Fibroblast of lung (primary cell): ENCODE measurements around the gene CLDN19. TPM values are rescaled to one million over a fixed set of nuclear protein-coding genes. Genes with fewer than 3 reads are reported as not detected.
A peak's percentile ranks its signal among the peaks of the same experiment; 100 is the strongest.

Experiments
- DNase-seq, 2 donors: peaks; one replicate each; pipeline versions ENCODE4 v3.0.0 to v3.0.0-alpha.2; 2010; ENCODE audit warnings: low read depth in 2 of 2
- H2AFZ ChIP-seq: 2 replicates; pipeline ENCODE4 v1.5.1; 2012; ENCODE audit warnings: low read length, control low read depth, inconsistent platforms
- H3K27ac ChIP-seq: 2 replicates; pipeline ENCODE4 v1.5.1; 2011; ENCODE audit warnings: low read length, control low read depth; ENCODE audit not compliant: insufficient read depth
- H3K27me3 ChIP-seq: 2 replicates; pipeline ENCODE4 v1.5.1; 2011; ENCODE audit warnings: mild to moderate bottlenecking, low read length; ENCODE audit not compliant: control insufficient read depth, insufficient read depth
- H3K36me3 ChIP-seq: 2 replicates; pipeline ENCODE4 v1.5.1; 2011; ENCODE audit warnings: low read length; ENCODE audit not compliant: control insufficient read depth, insufficient read depth
- H3K4me1 ChIP-seq: 2 replicates; pipeline ENCODE4 v1.5.1; 2011; ENCODE audit warnings: low read length; ENCODE audit not compliant: control insufficient read depth, insufficient read depth; ENCODE audit errors: extremely low read depth
- H3K4me2 ChIP-seq: 2 replicates; pipeline ENCODE4 v1.5.1; 2011; ENCODE audit warnings: low read length, control low read depth; ENCODE audit not compliant: insufficient read depth; ENCODE audit errors: extremely low read depth
- H3K4me3 ChIP-seq, 4 experiments: fragments of 200-600 bp in 1 of 4; sonication (generic) in 1 of 4; replicated peaks in 1 of 4; 2 replicates each; pipeline ENCODE4 v1.5.1; 2011 to 2016; ENCODE audit warnings: low read length in 4 of 4, low read depth in 3 of 4, mild to moderate bottlenecking in 3 of 4, control low read depth in 2 of 4, inconsistent platforms in 1 of 4, mixed read lengths in 1 of 4; ENCODE audit not compliant: insufficient read depth in 1 of 4; ENCODE audit errors: control extremely low read depth in 1 of 4
- H3K79me2 ChIP-seq: 2 replicates; pipeline ENCODE4 v1.5.1; 2012; ENCODE audit warnings: mild to moderate bottlenecking, low read length, inconsistent platforms; ENCODE audit not compliant: control insufficient read depth, insufficient read depth
- H3K9ac ChIP-seq: 2 replicates; pipeline ENCODE4 v1.5.1; 2011; ENCODE audit warnings: mild to moderate bottlenecking, low read length, control low read depth; ENCODE audit not compliant: insufficient read depth
- H3K9me3 ChIP-seq: 2 replicates; pipeline ENCODE4 v1.5.1; 2012; ENCODE audit warnings: low read depth, low read length; ENCODE audit not compliant: control insufficient read depth, insufficient read depth
- H4K20me1 ChIP-seq: 2 replicates; pipeline ENCODE4 v1.5.1; 2011; ENCODE audit warnings: low read length; ENCODE audit not compliant: control insufficient read depth, insufficient read depth; ENCODE audit errors: extremely low read depth
- EZH2 ChIP-seq: IDR thresholded peaks from 2 replicates; pipeline ENCODE4 v1.5.1; 2012; ENCODE audit warnings: low read length, control low read depth, mild to moderate bottlenecking; ENCODE audit errors: missing control alignments
- polyA plus RNA-seq, 2 donors: library from polyadenylated mRNA; depleted of rRNA in 1 of 2; stranded (reverse) in 1 of 2; unstranded in 1 of 2; fragments of >200 nt; gene quantifications; 2 replicates each; pipeline ENCODE4 v1.2.1, GENCODE V29; 2011 to 2012; ENCODE audit warnings: missing spikeins in 1 of 2
- total RNA-seq: library from RNA; depleted of rRNA; stranded (reverse); fragments of >200 nt; gene quantifications from 2 replicates; pipeline ENCODE4 v1.2.1, GENCODE V29; 2014
- TF ChIP-seq, protein P1 (sequence below), 2 donors: IDR thresholded peaks in 1 of 2; conservative IDR thresholded peaks in 1 of 2; 1 replicate in 1 of 2; 2 replicates in 1 of 2; pipeline ENCODE4 v1.5.1; 2011 to 2012; ENCODE audit warnings: low read length in 2 of 2, control low read depth in 1 of 2, inconsistent platforms in 1 of 2, low read depth in 1 of 2, mild to moderate bottlenecking in 1 of 2

Gene CLDN19
- total and polyA plus RNA-seq, 2 donors (not counting 1 experiment from before 2014, with no cell fraction given): not detected

- Histone ChIP-seq H3K9me3 (no peaks in the 10 kb centered on the region), H3K27ac (peak overlapping the region; percentile 89), H3K4me2 (peak overlapping the region; percentile 95), H3K27me3 (no peaks in the 10 kb centered on the region), H2AFZ (no peak overlapping the region), H3K4me3 (peak overlapping the region; percentile 63 to 98 (median 90)), H3K36me3 (peaks cover 2% of the 10 kb centered on the region), H4K20me1 (peaks cover 4% of the 10 kb centered on the region), H3K4me1 (peaks cover 2% of the 10 kb centered on the region), H3K79me2 (peaks cover 60% of the 10 kb centered on the region), H3K9ac (peak overlapping the region; percentile 81)
- DNase-seq: peak in 1 of 2 donors; percentile 44
- TF ChIP-seq EZH2: no peak
- TF ChIP-seq, protein P1, sequence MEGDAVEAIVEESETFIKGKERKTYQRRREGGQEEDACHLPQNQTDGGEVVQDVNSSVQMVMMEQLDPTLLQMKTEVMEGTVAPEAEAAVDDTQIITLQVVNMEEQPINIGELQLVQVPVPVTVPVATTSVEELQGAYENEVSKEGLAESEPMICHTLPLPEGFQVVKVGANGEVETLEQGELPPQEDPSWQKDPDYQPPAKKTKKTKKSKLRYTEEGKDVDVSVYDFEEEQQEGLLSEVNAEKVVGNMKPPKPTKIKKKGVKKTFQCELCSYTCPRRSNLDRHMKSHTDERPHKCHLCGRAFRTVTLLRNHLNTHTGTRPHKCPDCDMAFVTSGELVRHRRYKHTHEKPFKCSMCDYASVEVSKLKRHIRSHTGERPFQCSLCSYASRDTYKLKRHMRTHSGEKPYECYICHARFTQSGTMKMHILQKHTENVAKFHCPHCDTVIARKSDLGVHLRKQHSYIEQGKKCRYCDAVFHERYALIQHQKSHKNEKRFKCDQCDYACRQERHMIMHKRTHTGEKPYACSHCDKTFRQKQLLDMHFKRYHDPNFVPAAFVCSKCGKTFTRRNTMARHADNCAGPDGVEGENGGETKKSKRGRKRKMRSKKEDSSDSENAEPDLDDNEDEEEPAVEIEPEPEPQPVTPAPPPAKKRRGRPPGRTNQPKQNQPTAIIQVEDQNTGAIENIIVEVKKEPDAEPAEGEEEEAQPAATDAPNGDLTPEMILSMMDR (conservative IDR thresholded peaks at IDR 0.05 in 1 of 2, IDR thresholded peaks at IDR 0.05 in 1 of 2; ENCODE audit: low read depth in 1 of 2, low read length in 2 of 2): no peak
These were observed 25.2 kb upstream of the CLDN19 start for GRCh38 chr1:42765269-42765668.

GRCh38 chr1:42762269-42762668 lies 22.2 kb upstream of the CLDN19 start:
- Histone ChIP-seq H3K79me2 (peaks cover 46% of the 10 kb centered on the region), H3K4me3 (no peak overlapping the region), H3K27ac (no peak overlapping the region), H2AFZ (no peak overlapping the region), H3K4me2 (no peak overlapping the region), H3K27me3 (no peaks in the 10 kb centered on the region), H3K4me1 (no peaks in the 10 kb centered on the region), H3K9ac (no peak overlapping the region), H3K9me3 (no peaks in the 10 kb centered on the region), H4K20me1 (peaks cover 4% of the 10 kb centered on the region), H3K36me3 (peaks cover 12% of the 10 kb centered on the region)
- TF ChIP-seq EZH2: no peak
- TF ChIP-seq, protein P1 (conservative IDR thresholded peaks at IDR 0.05 in 1 of 2, IDR thresholded peaks at IDR 0.05 in 1 of 2; ENCODE audit: low read depth in 1 of 2, low read length in 2 of 2): no peak
- no peak for DNase-seq

DNA sequence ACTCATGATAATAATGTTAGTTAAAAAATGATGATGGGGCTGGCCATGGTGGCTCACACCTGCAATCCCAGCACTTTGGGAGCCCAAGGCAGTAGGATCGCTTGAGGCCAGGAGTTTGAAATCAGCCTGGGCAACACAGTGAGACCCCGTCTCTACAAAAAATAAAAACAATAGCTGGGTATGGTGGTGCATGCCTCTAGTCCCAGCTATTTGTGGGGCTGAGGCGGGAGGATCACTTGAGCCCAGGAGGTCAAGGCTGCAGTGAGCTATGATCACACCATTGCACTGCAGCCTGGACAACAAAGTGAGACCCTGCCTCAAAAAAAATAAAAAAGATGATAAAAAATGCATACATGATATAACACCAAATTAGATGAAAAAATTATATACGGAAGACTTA lies 21.5 kb upstream of the CLDN19 start:
- H2AFZ ChIP-seq: no peak overlapping the region
- H3K36me3 ChIP-seq: peaks cover 16% of the 10 kb centered on the region
- no peak overlapping the region for H3K27ac ChIP-seq
- no peaks in the 10 kb centered on the region for H3K27me3 ChIP-seq
- no peak for DNase-seq
- peaks cover 4% of the 10 kb centered on the region for H4K20me1 ChIP-seq
- no peak overlapping the region for H3K4me3 ChIP-seq
- peaks cover 44% of the 10 kb centered on the region for H3K79me2 ChIP-seq
- no peaks in the 10 kb centered on the region for H3K9me3 ChIP-seq
- no peaks in the 10 kb centered on the region for H3K4me1 ChIP-seq
- no peak overlapping the region for H3K9ac ChIP-seq
- TF ChIP-seq, protein P1 (conservative IDR thresholded peaks at IDR 0.05 in 1 of 2, IDR thresholded peaks at IDR 0.05 in 1 of 2; ENCODE audit: low read depth in 1 of 2, low read length in 2 of 2): no peak
- no peak for TF ChIP-seq EZH2
- H3K4me2 ChIP-seq: no peak overlapping the region
